ENCODE data around the gene IRF7. TPM values are rescaled to one million over a fixed set of nuclear protein-coding genes. Genes with fewer than 3 reads are reported as not detected.

IRF7 gene
- total and polyA plus RNA-seq, 2 experiments from 2014 or later: 12.3 to 17.3 TPM

DNA sequence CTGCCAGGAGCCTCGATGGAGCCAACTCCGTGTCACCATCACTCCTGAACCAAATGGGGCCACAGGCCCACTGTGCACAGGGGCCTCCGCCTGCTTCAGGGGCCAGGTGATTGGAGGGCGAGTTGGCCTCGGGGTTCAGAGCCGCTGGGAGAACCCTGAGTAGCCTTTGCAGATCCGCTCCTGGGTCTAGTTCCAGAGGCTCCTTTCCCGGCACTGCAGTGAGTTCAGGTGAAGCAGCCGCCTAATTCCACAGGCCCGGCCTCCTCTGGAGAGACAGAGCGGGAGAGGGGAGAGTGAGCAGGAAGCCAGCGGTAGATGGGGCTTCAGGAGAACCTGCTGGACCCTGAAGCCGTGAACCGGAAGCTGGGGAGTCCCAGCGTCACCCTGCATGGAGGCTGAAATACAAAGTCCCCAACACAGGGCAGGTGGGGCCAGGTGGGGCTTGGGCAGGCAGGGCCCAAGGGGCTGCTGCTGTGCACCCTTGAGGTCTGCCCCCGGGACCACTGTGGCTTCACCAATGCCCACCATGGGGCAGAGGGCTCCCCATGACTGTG lies 43.9 kb upstream of the IRF7 start:
- Mint-ChIP-seq H3K9me3 (no peaks in the 10 kb centered on the region), H3K4me3 (no peak overlapping the region), H3K36me3 (ENCODE audit: low read depth) (peaks cover 20% of the 10 kb centered on the region; the same call in 2 of the 3 replicates), H3K4me1 (0 out of 3 replicates have a peak, but pooled peaks cover 3% of the 10 kb centered on the region), H3K27ac (no peak overlapping the region), H3K27me3 (ENCODE audit: insufficient read depth, low read depth, poor library complexity) (peaks cover 6% of the 10 kb centered on the region)
- Histone ChIP-seq H3K36me3 (ENCODE audit: insufficient read depth) (peaks cover 9% of the 10 kb centered on the region), H3K4me2 (no peak overlapping the region), H3K79me2 (replicated peaks; ENCODE audit: insufficient read depth) (peaks cover 3% of the 10 kb centered on the region; the same call in 1 of the 2 replicates), H3F3A (replicated peaks; ENCODE audit: low read depth) (peaks cover 18% of the 10 kb centered on the region; the same call in 1 of the 2 replicates), H3K4me1 (ENCODE audit: insufficient read depth) (no peaks in the 10 kb centered on the region), H4K20me1 (replicated peaks; ENCODE audit: insufficient read depth) (peaks cover 13% of the 10 kb centered on the region; the same call in 1 of the 2 replicates), H3K4me3 (no peak overlapping the region), H2AFZ (no peak overlapping the region), H3K27ac (ENCODE audit: low read depth) (no peak overlapping the region; the same call in 1 of the 2 replicates), H3K27me3 (ENCODE audit: insufficient read depth) (no peaks in the 10 kb centered on the region), H3K9me2 (ENCODE audit: insufficient read depth) (no peaks in the 10 kb centered on the region)
- no peak for TF ChIP-seq STAT1 (IDR thresholded peaks at IDR 0.05; ENCODE audit: unreplicated experiment)
- no peak for TF ChIP-seq POLR2AphosphoS5 (IDR thresholded peaks at IDR 0.05; ENCODE audit: low read depth)
- TF ChIP-seq, protein P1, sequence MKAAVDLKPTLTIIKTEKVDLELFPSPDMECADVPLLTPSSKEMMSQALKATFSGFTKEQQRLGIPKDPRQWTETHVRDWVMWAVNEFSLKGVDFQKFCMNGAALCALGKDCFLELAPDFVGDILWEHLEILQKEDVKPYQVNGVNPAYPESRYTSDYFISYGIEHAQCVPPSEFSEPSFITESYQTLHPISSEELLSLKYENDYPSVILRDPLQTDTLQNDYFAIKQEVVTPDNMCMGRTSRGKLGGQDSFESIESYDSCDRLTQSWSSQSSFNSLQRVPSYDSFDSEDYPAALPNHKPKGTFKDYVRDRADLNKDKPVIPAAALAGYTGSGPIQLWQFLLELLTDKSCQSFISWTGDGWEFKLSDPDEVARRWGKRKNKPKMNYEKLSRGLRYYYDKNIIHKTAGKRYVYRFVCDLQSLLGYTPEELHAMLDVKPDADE (IDR thresholded peaks at IDR 0.05): no peak
- TF ChIP-seq, protein P2, sequence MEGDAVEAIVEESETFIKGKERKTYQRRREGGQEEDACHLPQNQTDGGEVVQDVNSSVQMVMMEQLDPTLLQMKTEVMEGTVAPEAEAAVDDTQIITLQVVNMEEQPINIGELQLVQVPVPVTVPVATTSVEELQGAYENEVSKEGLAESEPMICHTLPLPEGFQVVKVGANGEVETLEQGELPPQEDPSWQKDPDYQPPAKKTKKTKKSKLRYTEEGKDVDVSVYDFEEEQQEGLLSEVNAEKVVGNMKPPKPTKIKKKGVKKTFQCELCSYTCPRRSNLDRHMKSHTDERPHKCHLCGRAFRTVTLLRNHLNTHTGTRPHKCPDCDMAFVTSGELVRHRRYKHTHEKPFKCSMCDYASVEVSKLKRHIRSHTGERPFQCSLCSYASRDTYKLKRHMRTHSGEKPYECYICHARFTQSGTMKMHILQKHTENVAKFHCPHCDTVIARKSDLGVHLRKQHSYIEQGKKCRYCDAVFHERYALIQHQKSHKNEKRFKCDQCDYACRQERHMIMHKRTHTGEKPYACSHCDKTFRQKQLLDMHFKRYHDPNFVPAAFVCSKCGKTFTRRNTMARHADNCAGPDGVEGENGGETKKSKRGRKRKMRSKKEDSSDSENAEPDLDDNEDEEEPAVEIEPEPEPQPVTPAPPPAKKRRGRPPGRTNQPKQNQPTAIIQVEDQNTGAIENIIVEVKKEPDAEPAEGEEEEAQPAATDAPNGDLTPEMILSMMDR (conservative IDR thresholded peaks at IDR 0.05; ENCODE audit: low read depth in 2 of 2): no peak
- no peak for TF ChIP-seq EZH2 (IDR thresholded peaks at IDR 0.05; ENCODE audit: low read depth, unreplicated experiment)
- no peak for TF ChIP-seq ZNF331 (CRISPR knock-in tag; IDR thresholded peaks at IDR 0.05; ENCODE audit: low read depth)
- TF ChIP-seq EZH2phosphoT487 (IDR thresholded peaks at IDR 0.05; ENCODE audit: unreplicated experiment): no peak
- TF ChIP-seq, protein P3, sequence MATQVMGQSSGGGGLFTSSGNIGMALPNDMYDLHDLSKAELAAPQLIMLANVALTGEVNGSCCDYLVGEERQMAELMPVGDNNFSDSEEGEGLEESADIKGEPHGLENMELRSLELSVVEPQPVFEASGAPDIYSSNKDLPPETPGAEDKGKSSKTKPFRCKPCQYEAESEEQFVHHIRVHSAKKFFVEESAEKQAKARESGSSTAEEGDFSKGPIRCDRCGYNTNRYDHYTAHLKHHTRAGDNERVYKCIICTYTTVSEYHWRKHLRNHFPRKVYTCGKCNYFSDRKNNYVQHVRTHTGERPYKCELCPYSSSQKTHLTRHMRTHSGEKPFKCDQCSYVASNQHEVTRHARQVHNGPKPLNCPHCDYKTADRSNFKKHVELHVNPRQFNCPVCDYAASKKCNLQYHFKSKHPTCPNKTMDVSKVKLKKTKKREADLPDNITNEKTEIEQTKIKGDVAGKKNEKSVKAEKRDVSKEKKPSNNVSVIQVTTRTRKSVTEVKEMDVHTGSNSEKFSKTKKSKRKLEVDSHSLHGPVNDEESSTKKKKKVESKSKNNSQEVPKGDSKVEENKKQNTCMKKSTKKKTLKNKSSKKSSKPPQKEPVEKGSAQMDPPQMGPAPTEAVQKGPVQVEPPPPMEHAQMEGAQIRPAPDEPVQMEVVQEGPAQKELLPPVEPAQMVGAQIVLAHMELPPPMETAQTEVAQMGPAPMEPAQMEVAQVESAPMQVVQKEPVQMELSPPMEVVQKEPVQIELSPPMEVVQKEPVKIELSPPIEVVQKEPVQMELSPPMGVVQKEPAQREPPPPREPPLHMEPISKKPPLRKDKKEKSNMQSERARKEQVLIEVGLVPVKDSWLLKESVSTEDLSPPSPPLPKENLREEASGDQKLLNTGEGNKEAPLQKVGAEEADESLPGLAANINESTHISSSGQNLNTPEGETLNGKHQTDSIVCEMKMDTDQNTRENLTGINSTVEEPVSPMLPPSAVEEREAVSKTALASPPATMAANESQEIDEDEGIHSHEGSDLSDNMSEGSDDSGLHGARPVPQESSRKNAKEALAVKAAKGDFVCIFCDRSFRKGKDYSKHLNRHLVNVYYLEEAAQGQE (IDR thresholded peaks at IDR 0.05; ENCODE audit: unreplicated experiment): no peak
- TF ChIP-seq CREB1 (CRISPR knock-in tag; IDR thresholded peaks at IDR 0.05; ENCODE audit: low read depth): no peak
- TF ChIP-seq ZNF114 (CRISPR knock-in tag; IDR thresholded peaks at IDR 0.05): no peak
- TF ChIP-seq, protein P4, sequence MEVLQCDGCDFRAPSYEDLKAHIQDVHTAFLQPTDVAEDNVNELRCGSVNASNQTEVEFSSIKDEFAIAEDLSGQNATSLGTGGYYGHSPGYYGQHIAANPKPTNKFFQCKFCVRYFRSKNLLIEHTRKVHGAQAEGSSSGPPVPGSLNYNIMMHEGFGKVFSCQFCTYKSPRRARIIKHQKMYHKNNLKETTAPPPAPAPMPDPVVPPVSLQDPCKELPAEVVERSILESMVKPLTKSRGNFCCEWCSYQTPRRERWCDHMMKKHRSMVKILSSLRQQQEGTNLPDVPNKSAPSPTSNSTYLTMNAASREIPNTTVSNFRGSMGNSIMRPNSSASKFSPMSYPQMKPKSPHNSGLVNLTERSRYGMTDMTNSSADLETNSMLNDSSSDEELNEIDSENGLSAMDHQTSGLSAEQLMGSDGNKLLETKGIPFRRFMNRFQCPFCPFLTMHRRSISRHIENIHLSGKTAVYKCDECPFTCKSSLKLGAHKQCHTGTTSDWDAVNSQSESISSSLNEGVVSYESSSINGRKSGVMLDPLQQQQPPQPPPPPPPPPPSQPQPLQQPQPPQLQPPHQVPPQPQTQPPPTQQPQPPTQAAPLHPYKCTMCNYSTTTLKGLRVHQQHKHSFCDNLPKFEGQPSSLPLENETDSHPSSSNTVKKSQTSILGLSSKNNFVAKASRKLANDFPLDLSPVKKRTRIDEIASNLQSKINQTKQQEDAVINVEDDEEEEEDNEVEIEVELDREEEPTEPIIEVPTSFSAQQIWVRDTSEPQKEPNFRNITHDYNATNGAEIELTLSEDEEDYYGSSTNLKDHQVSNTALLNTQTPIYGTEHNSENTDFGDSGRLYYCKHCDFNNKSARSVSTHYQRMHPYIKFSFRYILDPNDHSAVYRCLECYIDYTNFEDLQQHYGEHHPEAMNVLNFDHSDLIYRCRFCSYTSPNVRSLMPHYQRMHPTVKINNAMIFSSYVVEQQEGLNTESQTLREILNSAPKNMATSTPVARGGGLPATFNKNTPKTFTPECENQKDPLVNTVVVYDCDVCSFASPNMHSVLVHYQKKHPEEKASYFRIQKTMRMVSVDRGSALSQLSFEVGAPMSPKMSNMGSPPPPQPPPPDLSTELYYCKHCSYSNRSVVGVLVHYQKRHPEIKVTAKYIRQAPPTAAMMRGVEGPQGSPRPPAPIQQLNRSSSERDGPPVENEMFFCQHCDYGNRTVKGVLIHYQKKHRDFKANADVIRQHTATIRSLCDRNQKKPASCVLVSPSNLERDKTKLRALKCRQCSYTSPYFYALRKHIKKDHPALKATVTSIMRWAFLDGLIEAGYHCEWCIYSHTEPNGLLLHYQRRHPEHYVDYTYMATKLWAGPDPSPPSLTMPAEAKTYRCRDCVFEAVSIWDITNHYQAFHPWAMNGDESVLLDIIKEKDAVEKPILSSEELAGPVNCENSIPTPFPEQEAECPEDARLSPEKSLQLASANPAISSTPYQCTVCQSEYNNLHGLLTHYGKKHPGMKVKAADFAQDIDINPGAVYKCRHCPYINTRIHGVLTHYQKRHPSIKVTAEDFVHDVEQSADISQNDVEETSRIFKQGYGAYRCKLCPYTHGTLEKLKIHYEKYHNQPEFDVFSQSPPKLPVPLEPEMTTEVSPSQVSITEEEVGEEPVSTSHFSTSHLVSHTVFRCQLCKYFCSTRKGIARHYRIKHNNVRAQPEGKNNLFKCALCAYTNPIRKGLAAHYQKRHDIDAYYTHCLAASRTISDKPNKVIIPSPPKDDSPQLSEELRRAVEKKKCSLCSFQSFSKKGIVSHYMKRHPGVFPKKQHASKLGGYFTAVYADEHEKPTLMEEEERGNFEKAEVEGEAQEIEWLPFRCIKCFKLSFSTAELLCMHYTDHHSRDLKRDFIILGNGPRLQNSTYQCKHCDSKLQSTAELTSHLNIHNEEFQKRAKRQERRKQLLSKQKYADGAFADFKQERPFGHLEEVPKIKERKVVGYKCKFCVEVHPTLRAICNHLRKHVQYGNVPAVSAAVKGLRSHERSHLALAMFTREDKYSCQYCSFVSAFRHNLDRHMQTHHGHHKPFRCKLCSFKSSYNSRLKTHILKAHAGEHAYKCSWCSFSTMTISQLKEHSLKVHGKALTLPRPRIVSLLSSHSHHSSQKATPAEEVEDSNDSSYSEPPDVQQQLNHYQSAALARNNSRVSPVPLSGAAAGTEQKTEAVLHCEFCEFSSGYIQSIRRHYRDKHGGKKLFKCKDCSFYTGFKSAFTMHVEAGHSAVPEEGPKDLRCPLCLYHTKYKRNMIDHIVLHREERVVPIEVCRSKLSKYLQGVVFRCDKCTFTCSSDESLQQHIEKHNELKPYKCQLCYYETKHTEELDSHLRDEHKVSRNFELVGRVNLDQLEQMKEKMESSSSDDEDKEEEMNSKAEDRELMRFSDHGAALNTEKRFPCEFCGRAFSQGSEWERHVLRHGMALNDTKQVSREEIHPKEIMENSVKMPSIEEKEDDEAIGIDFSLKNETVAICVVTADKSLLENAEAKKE (CRISPR knock-in tag; IDR thresholded peaks at IDR 0.05): no peak
- TF ChIP-seq NANOG (IDR thresholded peaks at IDR 0.05; ENCODE audit: borderline replicate concordance): no peak
- no peak for TF ChIP-seq JUNB (IDR thresholded peaks at IDR 0.05; ENCODE audit: unreplicated experiment)
- no peak for ATAC-seq
- no peak for DNase-seq (ENCODE audit: low spot score)
